SK-N-SH (cell line): ENCODE measurements around the gene TCP1.

Experiments used
- EZH2phosphoT487 ChIP-seq: fragments of 200-600 bp; sonication (generic); IDR thresholded peaks from 2 replicates; pipeline ENCODE4 v1.6.1; 2017; ENCODE audit warnings: low read depth, mixed run types, mild to moderate bottlenecking, antibody characterized with exemption, moderate library complexity, borderline replicate concordance
- MXI1 ChIP-seq: IDR thresholded peaks from 2 replicates; pipeline ENCODE4 v1.6.1; 2012; ENCODE audit warnings: mild to moderate bottlenecking, low read depth, low read length, improper control_type of control experiment
- POLR2AphosphoS5 ChIP-seq: IDR thresholded peaks from 2 replicates; pipeline ENCODE4 v1.6.1; 2012; ENCODE audit warnings: low read depth, low read length
- RAD21 ChIP-seq: IDR thresholded peaks from 2 replicates; pipeline ENCODE4 v1.6.1; 2012; ENCODE audit warnings: mild to moderate bottlenecking, low read length
- TF ChIP-seq, protein P1 (sequence below): fragments of 200-600 bp; sonication (generic); IDR thresholded peaks from 2 replicates; pipeline ENCODE4 v1.6.1; 2017; ENCODE audit warnings: antibody characterized with exemption, mild to moderate bottlenecking, moderate library complexity

DNA sequence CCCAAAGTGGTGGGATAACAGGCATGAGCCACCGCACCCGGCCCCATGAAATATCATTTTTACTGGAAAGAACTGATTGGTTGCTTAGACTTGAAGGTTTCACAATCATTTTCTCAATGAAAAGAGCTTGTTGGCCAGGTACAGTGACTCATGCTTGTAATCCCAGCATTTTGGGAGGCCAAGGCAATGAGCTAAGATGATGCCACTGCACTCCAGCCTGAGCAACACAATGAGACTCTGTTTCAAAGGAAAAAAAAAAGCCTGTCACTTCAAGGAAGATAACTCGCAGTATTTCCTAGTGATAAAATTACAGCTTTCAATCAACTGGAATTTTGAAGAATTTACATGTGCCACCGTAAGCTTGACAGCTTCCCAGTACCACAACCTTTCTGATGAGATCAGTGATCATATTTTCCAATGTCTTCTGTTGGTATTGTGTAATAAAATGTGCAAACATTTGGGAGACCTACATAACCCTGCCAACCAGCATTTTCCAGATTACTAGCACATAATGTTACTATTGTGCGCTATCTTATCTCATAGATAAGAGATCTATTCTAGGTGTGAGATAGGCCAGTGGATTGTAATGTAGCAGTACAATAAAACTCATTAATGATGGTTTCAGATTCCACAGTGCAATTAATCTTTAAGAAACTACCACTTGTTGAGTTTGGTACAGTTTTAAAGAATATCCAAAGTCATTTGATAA lies 17.9 kb upstream of the TCP1 start:
- TF ChIP-seq, protein P1, sequence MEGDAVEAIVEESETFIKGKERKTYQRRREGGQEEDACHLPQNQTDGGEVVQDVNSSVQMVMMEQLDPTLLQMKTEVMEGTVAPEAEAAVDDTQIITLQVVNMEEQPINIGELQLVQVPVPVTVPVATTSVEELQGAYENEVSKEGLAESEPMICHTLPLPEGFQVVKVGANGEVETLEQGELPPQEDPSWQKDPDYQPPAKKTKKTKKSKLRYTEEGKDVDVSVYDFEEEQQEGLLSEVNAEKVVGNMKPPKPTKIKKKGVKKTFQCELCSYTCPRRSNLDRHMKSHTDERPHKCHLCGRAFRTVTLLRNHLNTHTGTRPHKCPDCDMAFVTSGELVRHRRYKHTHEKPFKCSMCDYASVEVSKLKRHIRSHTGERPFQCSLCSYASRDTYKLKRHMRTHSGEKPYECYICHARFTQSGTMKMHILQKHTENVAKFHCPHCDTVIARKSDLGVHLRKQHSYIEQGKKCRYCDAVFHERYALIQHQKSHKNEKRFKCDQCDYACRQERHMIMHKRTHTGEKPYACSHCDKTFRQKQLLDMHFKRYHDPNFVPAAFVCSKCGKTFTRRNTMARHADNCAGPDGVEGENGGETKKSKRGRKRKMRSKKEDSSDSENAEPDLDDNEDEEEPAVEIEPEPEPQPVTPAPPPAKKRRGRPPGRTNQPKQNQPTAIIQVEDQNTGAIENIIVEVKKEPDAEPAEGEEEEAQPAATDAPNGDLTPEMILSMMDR: no peak
- TF ChIP-seq RAD21: no peak
- no peak for TF ChIP-seq EZH2phosphoT487
- TF ChIP-seq MXI1: no peak
- no peak for TF ChIP-seq POLR2AphosphoS5
